Activated CD4-positive, CD25-positive, alpha-beta regulatory T cell treated with anti-CD3 and anti-CD28 coated beads, Interleukin-2, amount 50 U/mL, for 24 hours (primary cell): Measurements from ENCODE around the gene RNASE7.

Experiments
- ATAC-seq, 2 donors: fragments of 150-1000 bp; cut with Tn5 transposase; one replicate each; pipeline ENCODE4 v1.10.0; 2021; ENCODE audit warnings: mild to moderate bottlenecking in 1 of 2, moderate library complexity in 1 of 2

Gene RNASE7

DNA sequence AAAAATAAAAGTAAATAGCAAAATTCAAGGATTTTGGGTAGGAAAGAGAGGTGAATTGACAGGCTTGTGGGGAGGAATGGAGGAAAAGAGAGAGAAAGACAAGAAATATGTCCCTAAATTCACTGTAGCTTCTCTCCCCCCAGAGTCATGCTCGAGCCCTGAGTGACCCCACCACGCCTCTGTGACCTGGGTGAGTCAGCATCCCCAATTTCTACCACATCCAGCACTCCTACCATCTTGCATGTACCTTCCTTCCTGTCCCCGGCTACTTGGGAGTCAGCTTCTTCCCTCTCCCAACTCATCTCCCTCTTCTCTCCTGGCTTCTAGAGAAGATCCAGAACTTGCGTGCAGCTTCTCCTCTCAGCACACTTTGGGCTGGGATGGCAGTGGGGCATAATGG lies 46.5 kb downstream of the RNASE7 start:
- no peak for ATAC-seq

GRCh38 chr14:21089271-21089670 lies 47.1 kb downstream of the RNASE7 start:
- ATAC-seq = no peak

- ATAC-seq = no peak
These were observed 47.7 kb downstream of the RNASE7 start for GRCh38 chr14:21089877-21090193.

DNA sequence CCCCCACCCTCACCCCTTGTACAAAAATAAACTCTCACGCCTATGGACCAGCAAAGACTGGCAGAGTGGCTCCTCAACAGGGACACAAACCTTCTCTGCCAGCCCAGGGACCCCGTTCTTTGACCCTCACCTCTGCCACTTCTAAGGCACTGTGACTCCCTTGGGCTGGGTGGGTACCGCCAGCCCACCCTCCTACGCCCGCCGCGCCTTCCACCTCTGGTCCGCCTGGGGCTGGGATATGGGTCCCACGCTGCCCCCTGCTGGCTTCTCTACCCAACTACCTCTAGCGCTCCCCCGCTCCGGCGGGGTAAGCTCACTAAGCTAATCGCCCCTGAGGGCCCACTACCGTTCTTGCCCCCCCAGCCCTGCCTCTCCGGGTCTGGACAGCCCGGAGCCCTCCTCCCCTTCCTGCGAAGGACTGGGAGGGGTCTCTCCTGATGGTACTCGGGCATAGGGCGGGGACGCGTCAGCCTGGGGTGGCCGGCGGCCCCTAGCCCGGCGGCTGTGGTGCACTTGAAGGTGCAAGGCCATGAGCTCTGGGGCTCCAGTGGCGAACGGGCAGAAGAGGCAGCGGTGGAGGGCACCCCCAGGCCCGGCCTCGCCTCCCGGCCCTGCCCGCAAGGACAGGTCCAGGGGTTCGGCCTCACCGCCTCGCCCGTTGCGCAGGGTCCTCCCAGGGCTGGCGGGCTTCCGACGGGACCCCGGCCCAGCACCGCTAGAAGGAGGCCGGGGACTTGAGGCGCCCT lies 48.2 kb downstream of the RNASE7 start:
- no peak for ATAC-seq

GRCh38 chr14:21090940-21091663 lies 48.9 kb downstream of the RNASE7 start:
- no peak for ATAC-seq

DNA sequence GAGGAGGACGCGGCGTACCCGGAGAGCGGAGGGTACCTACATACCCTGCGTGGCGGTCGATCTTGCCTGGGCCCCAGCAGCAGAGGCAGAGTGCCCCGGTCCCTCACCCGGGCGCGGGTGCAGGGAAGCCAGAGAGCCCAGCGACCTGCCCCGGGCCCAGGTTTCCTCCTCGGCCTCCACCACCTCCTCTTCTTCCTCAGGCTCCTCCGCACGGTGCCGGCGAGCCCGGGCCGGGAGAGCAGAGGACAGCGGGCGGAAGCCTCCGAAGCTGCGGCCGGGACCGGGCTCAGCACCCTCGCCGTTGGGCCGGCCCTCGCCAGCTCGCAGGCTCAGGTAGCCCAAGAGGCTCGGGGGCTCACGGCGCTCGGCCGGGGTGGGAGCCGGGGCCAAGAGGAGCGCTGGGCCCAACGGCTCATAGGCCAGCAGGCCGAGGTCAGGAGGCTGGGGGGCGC lies 49.7 kb downstream of the RNASE7 start:
- ATAC-seq = no peak

DNA sequence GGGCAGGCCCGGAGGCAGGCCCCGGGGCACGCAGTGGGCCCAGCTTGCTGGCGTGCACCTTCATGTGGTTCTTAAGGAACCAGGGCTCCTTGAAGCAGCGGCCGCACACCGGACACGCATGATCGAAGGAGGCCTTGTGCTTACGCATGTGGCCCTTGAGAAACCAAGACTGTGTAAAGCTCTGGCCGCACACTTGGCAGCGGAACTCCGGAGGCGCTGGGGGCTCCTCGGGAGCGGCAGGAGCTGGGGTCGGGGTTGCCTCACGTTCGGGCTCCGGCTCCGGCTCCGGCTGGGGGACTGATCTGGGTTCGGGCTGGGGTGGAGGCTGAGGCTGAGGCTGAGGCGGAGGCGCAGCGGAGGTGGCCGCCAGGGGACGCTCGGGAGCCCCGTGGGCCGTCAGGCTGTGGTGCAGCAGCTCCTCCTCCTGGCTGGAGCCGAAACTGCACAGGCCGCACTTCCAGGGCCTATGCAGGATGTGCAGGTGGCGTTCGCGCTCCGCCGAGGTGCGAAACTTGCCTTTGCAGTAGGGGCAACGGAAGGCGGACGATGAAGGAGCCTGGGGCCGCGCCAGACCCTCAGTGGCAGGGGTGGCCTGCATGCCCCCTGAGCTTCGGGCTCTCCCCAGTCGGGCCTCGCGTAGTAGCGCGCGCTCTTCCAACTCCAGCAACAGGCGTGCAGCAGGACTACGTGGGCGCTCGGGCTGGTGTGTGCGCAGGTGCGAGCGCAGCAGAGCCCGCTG lies 50.3 kb downstream of the RNASE7 start:
- peak; percentile 91 to 95 for ATAC-seq

- no peak for ATAC-seq
These were observed 50.9 kb downstream of the RNASE7 start for GRCh38 chr14:21093018-21093417.
